Measurements from ENCODE around the gene DHX30.

DNA sequence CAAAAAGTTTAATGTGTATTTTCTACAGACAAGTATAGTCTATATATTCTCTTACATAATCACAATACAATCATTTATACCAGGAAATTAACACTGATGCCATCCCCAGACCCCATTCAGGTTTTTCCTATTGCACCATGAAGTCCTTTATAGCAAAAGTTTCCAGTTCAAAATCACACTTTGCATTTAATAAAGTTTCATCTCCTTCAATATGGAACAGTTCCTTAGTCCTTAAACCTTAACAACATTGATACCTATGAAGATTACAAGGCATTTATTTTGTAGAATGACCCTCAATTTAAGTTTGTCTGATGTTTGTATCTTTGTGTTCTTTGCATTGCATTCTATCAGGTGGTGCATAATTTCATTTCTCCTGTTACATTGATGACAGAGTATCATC is 19.3 kb upstream of the DHX30 start:
- TF ChIP-seq, protein P1, sequence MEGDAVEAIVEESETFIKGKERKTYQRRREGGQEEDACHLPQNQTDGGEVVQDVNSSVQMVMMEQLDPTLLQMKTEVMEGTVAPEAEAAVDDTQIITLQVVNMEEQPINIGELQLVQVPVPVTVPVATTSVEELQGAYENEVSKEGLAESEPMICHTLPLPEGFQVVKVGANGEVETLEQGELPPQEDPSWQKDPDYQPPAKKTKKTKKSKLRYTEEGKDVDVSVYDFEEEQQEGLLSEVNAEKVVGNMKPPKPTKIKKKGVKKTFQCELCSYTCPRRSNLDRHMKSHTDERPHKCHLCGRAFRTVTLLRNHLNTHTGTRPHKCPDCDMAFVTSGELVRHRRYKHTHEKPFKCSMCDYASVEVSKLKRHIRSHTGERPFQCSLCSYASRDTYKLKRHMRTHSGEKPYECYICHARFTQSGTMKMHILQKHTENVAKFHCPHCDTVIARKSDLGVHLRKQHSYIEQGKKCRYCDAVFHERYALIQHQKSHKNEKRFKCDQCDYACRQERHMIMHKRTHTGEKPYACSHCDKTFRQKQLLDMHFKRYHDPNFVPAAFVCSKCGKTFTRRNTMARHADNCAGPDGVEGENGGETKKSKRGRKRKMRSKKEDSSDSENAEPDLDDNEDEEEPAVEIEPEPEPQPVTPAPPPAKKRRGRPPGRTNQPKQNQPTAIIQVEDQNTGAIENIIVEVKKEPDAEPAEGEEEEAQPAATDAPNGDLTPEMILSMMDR (conservative IDR thresholded peaks at IDR 0.05; ENCODE audit: low read depth, low read length), result no peak
- TF ChIP-seq EZH2 (IDR thresholded peaks at IDR 0.05; ENCODE audit: borderline replicate concordance, low read depth, low read length, poor library complexity, severe bottlenecking), result no peak
